GM13976 (cell line): ENCODE data around the gene TMEM72.

ENCODE experiments used
- DNase-seq: peaks from one replicate; pipeline ENCODE4 v3.0.0; 2012; ENCODE audit warnings: low spot score
- CTCF ChIP-seq: IDR thresholded peaks from 2 replicates; pipeline ENCODE4 v1.5.1; 2012; ENCODE audit warnings: borderline replicate concordance, mild to moderate bottlenecking; ENCODE audit not compliant: insufficient read depth; ENCODE audit errors: extremely low read depth, missing control alignments, control extremely low read depth
- in situ Hi-C: fragments of 300-500 bp; cut with MboI; formaldehyde crosslinking; loops from one replicate; pipeline ENCODE4 v1.12.0; 2022; ENCODE audit warnings: low sequenced_read_pairs, mixed read lengths, inconsistent platforms; ENCODE audit not compliant: unreplicated experiment

Gene TMEM72

GRCh38 chr10:44913350-44914081, 2.4 kb downstream of the TMEM72 start:
- DNase-seq = no peak
- in situ Hi-C loops = no loop called here
- no peak for TF ChIP-seq CTCF

- DNase-seq = no peak
- in situ Hi-C loops = no loop called here
- no peak for TF ChIP-seq CTCF
These were observed 3.8 kb downstream of the TMEM72 start for GRCh38 chr10:44914891-44915290.

DNA sequence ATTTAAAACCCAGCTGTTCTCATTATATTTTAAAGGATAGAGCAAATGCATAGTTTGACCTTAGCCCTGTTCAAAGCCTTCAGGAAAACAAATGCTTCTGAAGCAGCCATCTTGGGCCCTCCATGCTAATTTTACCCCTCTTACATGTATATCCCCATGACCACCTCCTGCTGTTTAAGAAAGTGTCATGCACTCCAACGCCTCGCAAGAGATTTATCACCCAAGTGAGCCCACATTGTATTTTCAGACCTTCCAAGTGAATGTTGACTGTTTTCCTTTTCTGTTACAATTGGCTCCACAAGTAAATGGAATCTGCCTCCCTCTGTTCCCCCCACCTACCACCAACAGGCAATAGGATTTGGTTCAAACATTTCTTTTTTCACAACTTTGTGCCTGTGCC, 5.3 kb downstream of the TMEM72 start:
- TF ChIP-seq CTCF = no peak
- in situ Hi-C loops = no loop called here

GRCh38 chr10:44917848-44918247, 6.7 kb downstream of the TMEM72 start:
- DNase-seq = no peak
- TF ChIP-seq CTCF = no peak
- in situ Hi-C loops = no loop called here

More for the DNA sequence above, 5.3 kb downstream of the TMEM72 start:
- no peak for DNase-seq

DNA sequence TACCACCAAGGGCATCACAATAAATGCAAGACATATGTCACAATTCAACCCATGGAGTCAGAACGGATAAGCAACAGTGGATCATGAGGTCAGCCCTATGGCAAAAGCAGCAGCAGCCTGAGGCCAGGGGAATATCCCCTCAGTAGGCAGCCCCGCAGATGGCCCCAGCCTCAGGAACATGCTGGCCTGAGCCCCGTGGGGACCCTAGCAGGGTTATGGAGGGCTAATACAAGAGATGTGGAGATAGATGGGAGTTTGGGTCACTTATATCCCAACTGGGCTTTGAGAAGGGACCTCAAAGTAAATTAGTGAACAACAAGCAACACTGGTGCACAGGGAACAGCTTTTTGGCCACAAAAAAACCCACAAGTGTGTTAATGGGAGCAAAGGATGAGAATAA, 9.1 kb downstream of the TMEM72 start:
- no peak for TF ChIP-seq CTCF

GRCh38 chr10:44921061-44921460, 9.9 kb downstream of the TMEM72 start:
- no peak for TF ChIP-seq CTCF
- no peak for DNase-seq
- in situ Hi-C loops = loop anchor here (10.0 kb wide), 1 partner anchor 54 kb away; the partner anchor contains the start of gene DEPP1

More for the DNA sequence above, 9.1 kb downstream of the TMEM72 start:
- in situ Hi-C loops = loop anchor here (10.0 kb wide), 1 partner anchor 55 kb away; the partner anchor contains the start of gene DEPP1
- DNase-seq = no peak
